Measurements from ENCODE around the gene UCKL1.

The UCKL1 gene

GRCh38 chr20:63890201-63890576 is 66.0 kb downstream of the UCKL1 start:
- no peak for DNase-seq (ENCODE audit: low spot score)

Data from CD4-positive, alpha-beta T cell treated with Interleukin-6 at 100 ng/mL for 8 hours (primary cell).